Measurements from ENCODE around the gene TM9SF3. TPM values are rescaled to one million over a fixed set of nuclear protein-coding genes. Genes with fewer than 3 reads are reported as not detected.

Gene TM9SF3
- total and polyA plus RNA-seq, 10 of the 15 experiments (the other 5 are each of a cell fraction or from before 2014, with no cell fraction given): 17.1 to 85.4 (median 44.9) TPM

DNA sequence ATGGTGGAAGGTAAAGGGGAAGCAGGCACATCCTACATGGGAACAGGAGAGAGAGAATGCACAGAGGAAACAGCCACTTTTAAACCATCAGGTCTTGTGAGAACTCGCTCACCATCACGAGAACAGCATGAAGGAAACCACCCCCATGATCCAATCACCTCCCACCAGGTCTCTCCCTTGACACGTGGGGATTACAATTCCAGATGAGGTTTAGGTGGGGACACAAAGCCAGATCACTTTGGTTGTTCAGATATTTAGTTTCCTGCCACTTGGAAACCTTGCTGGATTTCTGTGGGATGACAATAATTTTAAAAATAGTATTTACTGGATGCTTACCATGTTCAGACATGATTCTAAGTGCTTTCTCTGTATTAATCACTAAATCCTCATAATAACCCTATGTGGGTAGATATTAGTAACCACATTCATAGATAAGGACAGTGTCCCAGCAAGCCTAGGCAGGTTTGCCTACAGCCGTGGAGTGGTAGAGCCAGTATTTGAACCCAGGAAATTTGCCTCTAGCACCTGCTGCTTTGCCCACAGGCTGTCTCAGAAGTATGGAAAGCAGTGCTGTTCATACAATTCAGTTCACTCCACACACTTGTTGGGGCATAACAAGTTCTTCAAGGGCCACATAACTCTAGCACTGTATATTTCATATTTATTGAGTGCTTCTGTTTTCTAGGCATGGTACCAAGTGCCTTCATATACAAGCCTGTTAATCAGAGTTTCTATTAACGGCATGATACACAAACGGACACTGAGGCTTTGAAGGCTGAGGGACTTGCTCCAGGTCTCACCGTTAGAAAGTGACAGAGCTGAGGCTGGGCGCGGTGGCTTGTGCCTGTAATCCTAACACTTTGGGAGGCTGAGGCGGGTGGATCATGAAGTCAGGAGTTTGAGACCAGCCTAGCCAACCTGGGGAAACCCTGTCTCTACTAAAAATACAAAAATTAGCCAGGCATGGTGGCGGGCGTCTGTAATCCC, 81.4 kb downstream of the TM9SF3 start:
- POLR2A ChIA-PET: no interaction called here
- H3K4me2 ChIP-seq (ENCODE audit: control insufficient read depth, insufficient read depth): no peak overlapping the region
- SMC1A ChIA-PET (ENCODE audit: uncharacterized antibody, unreplicated experiment): interaction anchor here (1.0 kb wide), 1 partner anchor 110 kb away, joined by 3 read pairs; no protein-coding TSS in a partner anchor
- H4K20me1 ChIP-seq (ENCODE audit: control insufficient read depth, insufficient read depth): no peaks in the 10 kb centered on the region
- in situ Hi-C loops (cut with MboI) (no loop called here), intact Hi-C loops (cut with micrococcal nuclease; ENCODE audit: unreplicated experiment) (no loop called here)
- BruUV-seq (replicated peaks): no TSS peak
- CTCF ChIA-PET: interaction anchor here (0.8 to 1.1 kb wide), 2 partner anchors 11 to 520 kb away, joined by 3 to 4 read pairs; no protein-coding TSS in a partner anchor
- no peak overlapping the region for H3K9ac ChIP-seq (ENCODE audit: control insufficient read depth, insufficient read depth, low read length)
- ATAC-seq: peak; percentile 58
- H3K4me1 ChIP-seq (ENCODE audit: control insufficient read depth, insufficient read depth, low read length): peaks cover 4% of the 10 kb centered on the region; the same call in 1 of the 2 replicates
- FAIRE-seq: no peak
- H3K79me2 ChIP-seq (ENCODE audit: control insufficient read depth, insufficient read depth, low read length): no peaks in the 10 kb centered on the region
- no peak overlapping the region for H3K27ac ChIP-seq (ENCODE audit: control insufficient read depth, insufficient read depth)
- H3K9me3 ChIP-seq (replicated peaks; ENCODE audit: control insufficient read depth, insufficient read depth, low read length): no peaks in the 10 kb centered on the region
- no peaks in the 10 kb centered on the region for H3K27me3 ChIP-seq (replicated peaks in 1 of 2; ENCODE audit: control insufficient read depth in 2 of 2, insufficient read depth in 2 of 2, low read length in 1 of 2)
- H3K36me3 ChIP-seq (ENCODE audit: control insufficient read depth in 2 of 2, insufficient read depth in 2 of 2, low read length in 1 of 2): no peaks in the 10 kb centered on the region
- no peak for DNase-seq (ENCODE audit: low read depth, low spot score)
- 0 out of 2 replicates have a peak, but pooled peaks have one; percentile 23 for TF ChIP-seq CREM (IDR thresholded peaks at IDR 0.05; ENCODE audit: low read depth)
- TF ChIP-seq NFIC (IDR thresholded peaks at IDR 0.05; ENCODE audit: low read depth, low read length): peak; percentile 79; the same call in 1 of the 2 replicates
- TF ChIP-seq IKZF2 (IDR thresholded peaks at IDR 0.05): peak in 1 of 2 experiments; percentile 19; a peak in 1 of 4 replicates
- 0 out of 2 replicates have a peak, but pooled peaks have one; percentile 40 for TF ChIP-seq CBFB (IDR thresholded peaks at IDR 0.05; ENCODE audit: low read depth)
- peak; percentile 83 for TF ChIP-seq RUNX3 (IDR thresholded peaks at IDR 0.05; ENCODE audit: low read length)
- no peak for TF ChIP-seq MTA2 (IDR thresholded peaks at IDR 0.05; ENCODE audit: low read depth)
- TF ChIP-seq POLR2A (IDR thresholded peaks at IDR 0.05; ENCODE audit: low read depth, low read length): no peak
- TF ChIP-seq, protein P1, sequence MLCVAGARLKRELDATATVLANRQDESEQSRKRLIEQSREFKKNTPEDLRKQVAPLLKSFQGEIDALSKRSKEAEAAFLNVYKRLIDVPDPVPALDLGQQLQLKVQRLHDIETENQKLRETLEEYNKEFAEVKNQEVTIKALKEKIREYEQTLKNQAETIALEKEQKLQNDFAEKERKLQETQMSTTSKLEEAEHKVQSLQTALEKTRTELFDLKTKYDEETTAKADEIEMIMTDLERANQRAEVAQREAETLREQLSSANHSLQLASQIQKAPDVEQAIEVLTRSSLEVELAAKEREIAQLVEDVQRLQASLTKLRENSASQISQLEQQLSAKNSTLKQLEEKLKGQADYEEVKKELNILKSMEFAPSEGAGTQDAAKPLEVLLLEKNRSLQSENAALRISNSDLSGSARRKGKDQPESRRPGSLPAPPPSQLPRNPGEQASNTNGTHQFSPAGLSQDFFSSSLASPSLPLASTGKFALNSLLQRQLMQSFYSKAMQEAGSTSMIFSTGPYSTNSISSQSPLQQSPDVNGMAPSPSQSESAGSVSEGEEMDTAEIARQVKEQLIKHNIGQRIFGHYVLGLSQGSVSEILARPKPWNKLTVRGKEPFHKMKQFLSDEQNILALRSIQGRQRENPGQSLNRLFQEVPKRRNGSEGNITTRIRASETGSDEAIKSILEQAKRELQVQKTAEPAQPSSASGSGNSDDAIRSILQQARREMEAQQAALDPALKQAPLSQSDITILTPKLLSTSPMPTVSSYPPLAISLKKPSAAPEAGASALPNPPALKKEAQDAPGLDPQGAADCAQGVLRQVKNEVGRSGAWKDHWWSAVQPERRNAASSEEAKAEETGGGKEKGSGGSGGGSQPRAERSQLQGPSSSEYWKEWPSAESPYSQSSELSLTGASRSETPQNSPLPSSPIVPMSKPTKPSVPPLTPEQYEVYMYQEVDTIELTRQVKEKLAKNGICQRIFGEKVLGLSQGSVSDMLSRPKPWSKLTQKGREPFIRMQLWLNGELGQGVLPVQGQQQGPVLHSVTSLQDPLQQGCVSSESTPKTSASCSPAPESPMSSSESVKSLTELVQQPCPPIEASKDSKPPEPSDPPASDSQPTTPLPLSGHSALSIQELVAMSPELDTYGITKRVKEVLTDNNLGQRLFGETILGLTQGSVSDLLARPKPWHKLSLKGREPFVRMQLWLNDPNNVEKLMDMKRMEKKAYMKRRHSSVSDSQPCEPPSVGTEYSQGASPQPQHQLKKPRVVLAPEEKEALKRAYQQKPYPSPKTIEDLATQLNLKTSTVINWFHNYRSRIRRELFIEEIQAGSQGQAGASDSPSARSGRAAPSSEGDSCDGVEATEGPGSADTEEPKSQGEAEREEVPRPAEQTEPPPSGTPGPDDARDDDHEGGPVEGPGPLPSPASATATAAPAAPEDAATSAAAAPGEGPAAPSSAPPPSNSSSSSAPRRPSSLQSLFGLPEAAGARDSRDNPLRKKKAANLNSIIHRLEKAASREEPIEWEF (IDR thresholded peaks at IDR 0.05; ENCODE audit: insufficient replicate concordance, low read depth, low read length): no peak
- peak; percentile 50; the same call in 1 of the 2 replicates for TF ChIP-seq MEF2A (IDR thresholded peaks at IDR 0.05; ENCODE audit: insufficient read depth, low read depth, low read length)
- TF ChIP-seq, protein P2, sequence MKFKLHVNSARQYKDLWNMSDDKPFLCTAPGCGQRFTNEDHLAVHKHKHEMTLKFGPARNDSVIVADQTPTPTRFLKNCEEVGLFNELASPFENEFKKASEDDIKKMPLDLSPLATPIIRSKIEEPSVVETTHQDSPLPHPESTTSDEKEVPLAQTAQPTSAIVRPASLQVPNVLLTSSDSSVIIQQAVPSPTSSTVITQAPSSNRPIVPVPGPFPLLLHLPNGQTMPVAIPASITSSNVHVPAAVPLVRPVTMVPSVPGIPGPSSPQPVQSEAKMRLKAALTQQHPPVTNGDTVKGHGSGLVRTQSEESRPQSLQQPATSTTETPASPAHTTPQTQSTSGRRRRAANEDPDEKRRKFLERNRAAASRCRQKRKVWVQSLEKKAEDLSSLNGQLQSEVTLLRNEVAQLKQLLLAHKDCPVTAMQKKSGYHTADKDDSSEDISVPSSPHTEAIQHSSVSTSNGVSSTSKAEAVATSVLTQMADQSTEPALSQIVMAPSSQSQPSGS (IDR thresholded peaks at IDR 0.05; ENCODE audit: low read length): 0 out of 2 replicates have a peak, but pooled peaks have one; percentile 32
- TF ChIP-seq, protein P3, sequence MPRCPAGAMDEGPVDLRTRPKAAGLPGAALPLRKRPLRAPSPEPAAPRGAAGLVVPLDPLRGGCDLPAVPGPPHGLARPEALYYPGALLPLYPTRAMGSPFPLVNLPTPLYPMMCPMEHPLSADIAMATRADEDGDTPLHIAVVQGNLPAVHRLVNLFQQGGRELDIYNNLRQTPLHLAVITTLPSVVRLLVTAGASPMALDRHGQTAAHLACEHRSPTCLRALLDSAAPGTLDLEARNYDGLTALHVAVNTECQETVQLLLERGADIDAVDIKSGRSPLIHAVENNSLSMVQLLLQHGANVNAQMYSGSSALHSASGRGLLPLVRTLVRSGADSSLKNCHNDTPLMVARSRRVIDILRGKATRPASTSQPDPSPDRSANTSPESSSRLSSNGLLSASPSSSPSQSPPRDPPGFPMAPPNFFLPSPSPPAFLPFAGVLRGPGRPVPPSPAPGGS (IDR thresholded peaks at IDR 0.05; ENCODE audit: borderline replicate concordance, insufficient read depth, low read depth, low read length, poor library complexity, severe bottlenecking): no peak
- no peak for TF ChIP-seq BACH1 (IDR thresholded peaks at IDR 0.05; ENCODE audit: borderline replicate concordance)
- no peak for TF ChIP-seq YY1 (IDR thresholded peaks at IDR 0.05; ENCODE audit: low read depth, low read length)
- TF ChIP-seq JUNB (IDR thresholded peaks at IDR 0.05): peak; percentile 57
- TF ChIP-seq CREB1 (IDR thresholded peaks at IDR 0.05; ENCODE audit: low read depth): no peak
- TF ChIP-seq TCF7 (IDR thresholded peaks at IDR 0.05; ENCODE audit: borderline replicate concordance): no peak
- no peak overlapping the region for H3K4me3 ChIP-seq
- H2AFZ ChIP-seq (ENCODE audit: control insufficient read depth, low read depth, low read length): peak overlapping the region; percentile 24; the same call in 1 of the 2 replicates
- WGBS (ENCODE audit: insufficient coverage, insufficient replicate concordance, low lambda C conversion rate, missing lambda C conversion rate): 37% methylated on average over 10 of the region's 12 CpGs
- RAD21 ChIA-PET (ENCODE audit: unreplicated experiment): no interaction called here

All from GM12878 (cell line).